ENCODE measurements around the gene TET3. TPM values are rescaled to one million over a fixed set of nuclear protein-coding genes. Genes with fewer than 3 reads are reported as not detected.

Gene TET3
- total RNA-seq, 1 donor from 2014 or later = 10.6 TPM

DNA sequence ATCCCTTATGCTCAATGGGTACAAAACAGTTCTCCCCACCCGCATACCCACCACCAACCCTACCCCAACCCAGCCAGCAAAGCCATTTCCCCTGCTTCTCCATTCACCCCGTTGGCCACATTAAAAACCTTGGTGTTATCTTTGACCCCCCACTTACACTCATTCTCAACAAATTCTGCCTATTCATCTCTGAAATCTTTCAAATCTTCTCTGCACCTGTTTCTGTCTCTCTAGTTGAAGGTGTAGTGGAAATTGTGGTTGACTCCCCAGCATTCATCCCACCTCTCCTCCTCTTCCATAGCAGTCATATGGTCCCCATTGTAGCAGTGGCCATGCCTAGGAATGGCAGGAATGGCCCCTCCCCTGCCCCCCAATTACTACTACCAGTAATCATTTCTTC, 20.5 kb upstream of the TET3 start:
- DNase-seq = no peak

- no peak for DNase-seq
These were observed 19.7 kb upstream of the TET3 start for GRCh38 chr2:73965053-73965452.

GRCh38 chr2:73968357-73968937, 16.3 kb upstream of the TET3 start:
- DNase-seq = no peak

DNA sequence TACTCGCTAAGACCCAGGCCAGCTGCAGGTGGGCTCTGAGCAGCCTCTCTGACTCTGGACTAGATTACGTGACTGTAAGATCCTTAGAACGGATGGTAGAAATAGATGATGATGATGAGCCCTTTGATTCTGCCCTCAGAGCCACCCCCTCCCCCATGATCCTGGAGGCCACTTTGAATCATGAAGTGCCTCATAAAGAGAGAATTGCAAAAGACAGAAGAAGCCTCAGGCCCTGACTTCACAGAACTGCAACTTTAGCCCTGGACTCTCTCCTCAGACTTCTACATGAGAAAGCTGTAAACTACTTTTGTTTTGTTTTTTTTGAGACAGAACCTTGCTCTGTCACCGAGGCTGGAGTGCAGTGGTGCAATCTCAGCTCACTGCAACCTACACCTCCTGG, 15.4 kb upstream of the TET3 start:
- no peak for DNase-seq

- no peak for DNase-seq
These were observed 14.4 kb upstream of the TET3 start for GRCh38 chr2:73970141-73970803.

DNA sequence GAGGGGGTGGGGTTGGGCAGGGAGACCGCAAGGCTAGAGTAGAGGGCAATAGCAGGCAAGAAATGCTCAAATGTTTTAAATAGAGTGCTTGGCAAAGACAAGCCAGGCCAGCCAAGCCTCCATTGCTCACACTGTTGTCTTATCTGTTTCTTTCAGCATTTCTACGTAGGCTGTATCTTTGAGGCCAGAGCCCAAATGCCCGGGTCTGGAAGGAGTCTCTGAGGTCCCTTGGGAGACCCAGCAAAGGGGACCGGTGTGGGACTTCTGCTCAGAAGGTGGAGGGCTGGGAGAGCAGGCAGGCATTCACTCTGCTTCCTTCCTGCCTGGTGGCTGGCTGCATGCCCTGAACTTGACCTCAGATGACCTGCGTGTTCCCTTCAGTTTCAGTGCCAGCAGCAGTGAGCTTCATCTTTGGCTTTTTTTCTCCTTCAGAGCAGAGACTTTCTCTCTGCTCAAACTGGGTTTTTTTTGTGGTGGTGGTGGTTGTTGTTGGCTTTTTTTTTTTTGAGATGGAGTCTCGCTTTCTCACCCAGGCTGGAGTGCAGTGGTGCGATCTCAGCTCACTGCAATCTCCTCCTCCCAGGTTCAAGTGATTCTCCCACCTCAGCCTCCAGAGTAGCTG, 13.7 kb upstream of the TET3 start:
- peak; percentile 30 for DNase-seq

DNA sequence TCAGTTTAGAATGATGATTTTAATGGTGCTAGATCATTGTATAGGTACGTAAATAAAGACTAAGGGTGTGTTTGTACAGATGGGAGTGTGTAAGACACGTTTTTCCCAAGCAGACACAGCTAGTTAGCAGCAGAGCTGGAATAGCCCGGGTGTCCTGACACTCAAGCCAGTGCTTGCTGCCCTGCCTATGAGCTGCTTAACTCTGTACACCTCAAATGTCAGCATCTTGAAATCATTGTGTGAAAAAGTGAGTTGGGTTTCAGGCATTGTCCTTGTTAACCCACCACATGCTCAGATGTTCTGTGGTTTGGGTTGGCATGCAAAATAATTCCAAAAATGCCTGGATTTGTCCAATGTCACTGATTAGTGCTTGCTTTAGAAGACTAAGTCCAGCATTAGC, 13.0 kb upstream of the TET3 start:
- DNase-seq = no peak

GRCh38 chr2:73972846-73973245, 11.9 kb upstream of the TET3 start:
- no peak for DNase-seq

DNA sequence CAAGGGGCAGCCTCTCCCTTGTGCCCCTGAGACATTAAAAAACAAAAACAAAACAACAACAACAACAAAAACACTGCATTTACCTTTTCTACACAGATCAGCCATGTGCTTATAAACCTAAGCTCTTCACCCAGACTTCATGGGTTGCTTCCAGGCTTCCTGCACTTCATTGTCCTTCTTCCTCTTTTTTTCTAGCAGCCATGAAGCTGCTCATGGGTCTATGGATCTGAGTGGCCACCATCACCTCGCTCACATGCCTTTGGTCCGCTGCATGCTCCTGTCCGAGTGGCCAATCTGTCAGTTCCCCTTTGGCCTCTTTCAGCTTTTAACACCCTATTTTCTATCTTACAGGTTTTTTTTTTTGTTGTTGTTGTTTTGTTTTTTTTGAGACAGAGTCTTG, 9.0 kb upstream of the TET3 start:
- no peak for DNase-seq

DNA sequence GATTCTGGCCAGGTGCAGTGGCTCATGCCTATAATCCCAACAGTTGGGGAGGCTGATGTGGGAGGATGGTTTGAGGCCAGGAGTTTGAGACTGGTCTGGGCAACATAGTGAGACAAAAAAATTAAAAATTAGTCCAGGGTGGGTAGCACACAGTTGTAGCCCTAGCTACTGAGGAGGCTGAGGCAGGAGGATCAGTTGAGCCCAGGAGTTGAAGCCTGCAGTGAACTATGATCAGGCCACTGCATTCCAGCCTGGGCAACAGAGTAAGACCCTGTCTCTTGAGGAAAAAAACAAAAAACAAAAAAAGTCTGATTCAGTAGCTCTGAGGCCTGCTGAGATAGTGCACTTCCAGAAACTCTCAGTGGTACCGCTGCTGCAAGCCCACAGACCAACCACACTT, 7.9 kb upstream of the TET3 start:
- DNase-seq = no peak

DNA sequence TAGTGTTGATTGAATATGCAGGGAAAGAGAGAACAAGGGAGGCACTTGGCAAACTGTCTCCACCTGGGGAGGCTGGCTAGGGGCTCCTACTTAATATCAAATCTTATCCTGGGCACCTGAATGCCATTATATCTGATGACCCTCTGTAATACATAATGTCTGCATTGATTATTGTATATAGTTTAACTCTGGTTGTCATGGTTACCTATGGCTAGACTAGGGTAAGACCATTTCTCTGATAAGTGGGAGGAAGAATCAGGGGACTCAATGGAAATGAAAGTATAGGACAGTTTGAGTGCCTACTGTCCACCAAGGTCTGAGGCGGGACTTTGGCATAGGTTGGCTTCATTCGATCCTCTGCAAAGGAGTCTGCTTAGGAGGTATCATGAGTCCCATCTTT, 7.2 kb upstream of the TET3 start:
- no peak for DNase-seq

DNA sequence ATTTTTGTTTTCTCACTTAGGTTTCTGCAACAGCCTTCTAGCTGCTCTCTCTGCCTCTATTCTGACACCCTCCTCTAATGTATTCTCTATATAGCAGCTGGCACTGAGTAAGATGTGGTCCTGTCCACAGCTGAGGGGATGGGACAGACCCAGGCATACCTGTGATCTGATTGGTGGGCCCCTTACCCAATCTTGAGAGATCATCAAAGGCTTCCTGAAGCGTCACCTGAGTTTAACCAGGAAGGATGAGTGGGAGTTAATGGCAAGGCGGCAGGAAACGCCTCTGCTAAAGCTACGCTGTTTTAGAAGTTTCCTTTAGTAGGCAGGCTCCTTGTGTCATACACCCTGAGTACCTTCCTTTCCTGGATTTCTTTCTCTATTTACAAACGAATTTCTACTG, 5.7 kb upstream of the TET3 start:
- DNase-seq = no peak

GRCh38 chr2:73979686-73980085, 5.0 kb upstream of the TET3 start:
- DNase-seq = no peak

- DNase-seq = no peak
These were observed 4.1 kb upstream of the TET3 start for GRCh38 chr2:73980566-73980965.

GRCh38 chr2:73981081-73982001, 3.4 kb upstream of the TET3 start:
- DNase-seq = peak; percentile 42

DNA sequence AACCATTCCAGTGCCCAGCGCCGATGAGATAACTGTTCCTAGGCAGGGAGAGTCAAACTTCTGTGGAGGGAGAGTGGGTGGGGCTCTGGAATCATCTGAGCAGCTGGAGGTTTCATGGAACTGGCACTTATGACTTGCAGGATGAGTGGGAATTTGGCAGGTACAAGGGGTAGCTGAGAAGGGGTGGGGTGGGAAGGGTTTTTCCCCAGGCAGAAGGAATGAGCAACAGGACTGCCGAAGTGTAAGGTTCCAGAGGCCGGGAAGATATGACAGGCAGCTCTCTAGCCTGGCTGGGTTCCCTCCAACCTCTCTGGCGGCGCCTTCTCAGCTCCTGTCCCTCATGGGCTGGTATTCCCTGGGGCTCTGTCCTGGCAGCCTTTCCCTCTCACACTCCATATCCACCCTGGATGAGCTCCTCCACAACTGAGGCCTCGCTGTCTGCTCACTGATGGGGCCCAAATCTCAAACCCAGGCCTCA, 2.5 kb upstream of the TET3 start:
- DNase-seq = peak; percentile 48

DNA sequence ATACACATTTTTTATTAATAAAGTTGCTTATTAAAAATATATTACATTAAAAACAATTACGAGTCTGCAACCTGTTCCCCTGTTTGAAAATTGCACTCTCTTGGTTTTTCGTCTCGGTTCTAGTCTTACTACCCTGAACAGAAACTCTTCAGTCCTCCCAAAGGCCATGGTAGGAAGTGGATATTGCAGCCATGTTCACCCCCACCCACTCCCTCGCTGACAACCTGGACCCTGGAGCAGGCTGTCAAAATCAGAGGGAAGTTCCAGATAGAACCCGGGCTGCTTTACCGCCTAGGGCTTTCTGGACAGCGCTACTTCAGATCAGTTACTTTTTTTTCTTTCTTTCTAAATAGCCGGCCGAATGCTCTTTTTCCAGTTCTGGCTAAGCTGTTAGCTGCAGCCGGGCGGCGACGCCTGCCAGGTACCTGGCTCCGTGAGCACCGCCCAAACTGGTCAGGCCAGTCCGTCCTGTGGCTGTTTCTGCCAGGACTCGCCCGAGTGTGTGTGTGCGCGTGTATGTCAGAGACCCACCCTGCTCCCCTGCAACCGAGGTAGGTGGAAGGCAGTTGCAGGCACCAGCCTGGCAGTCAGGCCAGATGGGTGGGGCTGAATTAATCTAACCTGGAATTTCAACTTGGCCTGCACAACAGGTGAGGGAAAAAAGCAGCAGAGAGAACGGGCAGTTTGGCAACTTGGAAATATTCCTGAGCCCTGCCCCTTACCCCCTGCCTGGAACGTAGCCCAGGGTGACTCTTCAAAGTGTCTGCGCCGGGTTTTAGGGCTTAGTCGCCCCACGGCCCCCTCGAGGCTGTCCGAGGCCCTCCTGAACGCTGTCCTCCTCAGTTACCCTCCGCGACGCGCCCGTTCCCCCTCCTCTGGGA, 1.1 kb upstream of the TET3 start:
- peak; percentile 82 for DNase-seq

GRCh38 chr2:73984922-73985307, 205 bp downstream of the TET3 start:
- DNase-seq = no peak

DNA sequence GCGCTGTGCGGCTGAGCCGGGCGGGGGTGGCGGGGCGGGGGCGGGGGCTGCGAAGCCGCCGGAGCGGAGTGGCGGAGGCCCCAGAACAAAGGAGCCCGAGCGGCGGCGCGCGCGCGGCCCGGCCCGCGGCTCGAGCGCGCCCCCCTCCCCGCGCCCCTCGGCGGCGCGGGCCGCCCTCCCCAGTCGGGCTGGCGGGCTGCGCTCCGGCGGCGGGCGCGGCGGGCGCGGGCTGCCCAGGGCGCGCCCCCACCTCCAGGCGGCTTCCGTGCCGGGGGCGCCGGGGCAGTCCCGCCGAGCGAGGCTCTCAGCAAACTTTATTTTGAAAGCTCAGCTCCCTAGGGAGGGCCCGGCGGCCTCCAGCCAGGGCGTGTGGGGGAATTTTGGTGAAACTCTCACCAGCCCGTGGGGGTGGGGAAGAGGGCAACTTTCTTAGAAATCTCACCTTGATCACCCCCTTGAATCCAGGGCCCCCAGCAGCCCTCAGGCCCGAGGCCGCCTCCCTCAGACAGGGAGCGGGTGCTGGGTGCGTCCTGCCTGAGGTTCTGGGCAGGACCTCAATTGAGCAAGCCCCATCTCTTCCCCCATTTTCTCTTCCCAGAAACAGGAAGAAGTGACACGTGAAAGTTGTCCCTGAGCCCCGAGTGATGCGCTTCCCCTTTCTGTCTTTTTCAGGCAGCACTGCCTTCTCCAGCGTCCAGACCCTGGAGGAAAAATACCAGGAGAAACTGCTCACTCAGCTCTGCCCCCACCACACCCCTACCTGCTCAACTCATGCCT, 786 bp downstream of the TET3 start:
- DNase-seq = no peak

GRCh38 chr2:73986085-73986681, 1.5 kb downstream of the TET3 start:
- no peak for DNase-seq
